ENCODE measurements around the gene PDS5B. TPM values are rescaled to one million over a fixed set of nuclear protein-coding genes. Genes with fewer than 3 reads are reported as not detected.

Gene PDS5B
- total and polyA plus RNA-seq, 4 donors: 3.6 to 24.3 (median 12.9) TPM

DNA sequence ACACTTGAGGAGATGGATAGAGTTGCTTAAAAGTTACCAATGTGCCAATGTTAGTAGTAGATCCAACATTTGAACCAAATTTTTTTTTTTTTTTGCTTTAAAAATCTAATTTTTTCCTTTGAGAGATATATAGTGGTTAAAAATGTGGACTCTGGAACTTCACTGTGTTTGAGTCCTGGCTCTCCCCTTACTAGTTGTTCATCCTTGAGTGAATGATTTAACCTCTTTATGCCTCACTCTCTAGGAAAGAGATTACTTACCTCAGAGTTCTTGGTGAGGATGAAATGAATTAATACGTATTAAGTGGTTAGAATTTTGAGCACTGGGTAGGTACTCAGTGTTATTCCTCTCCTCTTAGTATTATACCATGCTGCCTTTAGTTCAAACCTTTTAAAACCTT is 24.3 kb downstream of the PDS5B start:
- no peaks in the 10 kb centered on the region for H3K27me3 ChIP-seq (ENCODE audit: control insufficient read depth in 4 of 4, insufficient read depth in 4 of 4, low read length in 3 of 4)
- no peak for DNase-seq (ENCODE audit: low spot score)
- H3K4me1 ChIP-seq (ENCODE audit: control insufficient read depth in 4 of 4, insufficient read depth in 4 of 4, low read length in 3 of 4): peaks cover 0 to 11% (median 3%) of the 10 kb centered on the region in 4 donors
- WGBS: 84% methylated on average over 1 of the region's 1 CpG
- no peak overlapping the region for H3K4me3 ChIP-seq (ENCODE audit: low read depth in 1 of 3, low read length in 3 of 3)
- H3K27ac ChIP-seq (ENCODE audit: low read depth in 1 of 2, low read length in 2 of 2): no peak overlapping the region
- no peaks in the 10 kb centered on the region for H3K36me3 ChIP-seq (ENCODE audit: control insufficient read depth in 4 of 4, insufficient read depth in 3 of 4, low read depth in 1 of 4, low read length in 3 of 4)
- TF ChIP-seq GABPA (IDR thresholded peaks at IDR 0.05 in 1 of 2, conservative IDR thresholded peaks at IDR 0.05 in 1 of 2) (no peak), YY1 (IDR thresholded peaks at IDR 0.05) (no peak), FOXA1 (IDR thresholded peaks at IDR 0.05) (no peak), SP1 (IDR thresholded peaks at IDR 0.05) (no peak), HNF4A (conservative IDR thresholded peaks at IDR 0.05) (no peak), TAF1 (conservative IDR thresholded peaks at IDR 0.05) (no peak), RAD21 (IDR thresholded peaks at IDR 0.05) (no peak), JUND (IDR thresholded peaks at IDR 0.05) (no peak), RXRA (IDR thresholded peaks at IDR 0.05) (no peak), EGR1 (IDR thresholded peaks at IDR 0.05; ENCODE audit: low read depth in 2 of 2) (no peak), HNF4G (IDR thresholded peaks at IDR 0.05) (no peak), FOXA2 (IDR thresholded peaks at IDR 0.05) (no peak), NR2F2 (IDR thresholded peaks at IDR 0.05) (no peak)
- TF ChIP-seq, protein P1, sequence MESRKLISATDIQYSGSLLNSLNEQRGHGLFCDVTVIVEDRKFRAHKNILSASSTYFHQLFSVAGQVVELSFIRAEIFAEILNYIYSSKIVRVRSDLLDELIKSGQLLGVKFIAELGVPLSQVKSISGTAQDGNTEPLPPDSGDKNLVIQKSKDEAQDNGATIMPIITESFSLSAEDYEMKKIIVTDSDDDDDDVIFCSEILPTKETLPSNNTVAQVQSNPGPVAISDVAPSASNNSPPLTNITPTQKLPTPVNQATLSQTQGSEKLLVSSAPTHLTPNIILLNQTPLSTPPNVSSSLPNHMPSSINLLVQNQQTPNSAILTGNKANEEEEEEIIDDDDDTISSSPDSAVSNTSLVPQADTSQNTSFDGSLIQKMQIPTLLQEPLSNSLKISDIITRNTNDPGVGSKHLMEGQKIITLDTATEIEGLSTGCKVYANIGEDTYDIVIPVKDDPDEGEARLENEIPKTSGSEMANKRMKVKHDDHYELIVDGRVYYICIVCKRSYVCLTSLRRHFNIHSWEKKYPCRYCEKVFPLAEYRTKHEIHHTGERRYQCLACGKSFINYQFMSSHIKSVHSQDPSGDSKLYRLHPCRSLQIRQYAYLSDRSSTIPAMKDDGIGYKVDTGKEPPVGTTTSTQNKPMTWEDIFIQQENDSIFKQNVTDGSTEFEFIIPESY (IDR thresholded peaks at IDR 0.05): no peak
- TF ChIP-seq, protein P2, sequence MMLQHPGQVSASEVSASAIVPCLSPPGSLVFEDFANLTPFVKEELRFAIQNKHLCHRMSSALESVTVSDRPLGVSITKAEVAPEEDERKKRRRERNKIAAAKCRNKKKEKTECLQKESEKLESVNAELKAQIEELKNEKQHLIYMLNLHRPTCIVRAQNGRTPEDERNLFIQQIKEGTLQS (IDR thresholded peaks at IDR 0.05): no peak
- TF ChIP-seq, protein P3, sequence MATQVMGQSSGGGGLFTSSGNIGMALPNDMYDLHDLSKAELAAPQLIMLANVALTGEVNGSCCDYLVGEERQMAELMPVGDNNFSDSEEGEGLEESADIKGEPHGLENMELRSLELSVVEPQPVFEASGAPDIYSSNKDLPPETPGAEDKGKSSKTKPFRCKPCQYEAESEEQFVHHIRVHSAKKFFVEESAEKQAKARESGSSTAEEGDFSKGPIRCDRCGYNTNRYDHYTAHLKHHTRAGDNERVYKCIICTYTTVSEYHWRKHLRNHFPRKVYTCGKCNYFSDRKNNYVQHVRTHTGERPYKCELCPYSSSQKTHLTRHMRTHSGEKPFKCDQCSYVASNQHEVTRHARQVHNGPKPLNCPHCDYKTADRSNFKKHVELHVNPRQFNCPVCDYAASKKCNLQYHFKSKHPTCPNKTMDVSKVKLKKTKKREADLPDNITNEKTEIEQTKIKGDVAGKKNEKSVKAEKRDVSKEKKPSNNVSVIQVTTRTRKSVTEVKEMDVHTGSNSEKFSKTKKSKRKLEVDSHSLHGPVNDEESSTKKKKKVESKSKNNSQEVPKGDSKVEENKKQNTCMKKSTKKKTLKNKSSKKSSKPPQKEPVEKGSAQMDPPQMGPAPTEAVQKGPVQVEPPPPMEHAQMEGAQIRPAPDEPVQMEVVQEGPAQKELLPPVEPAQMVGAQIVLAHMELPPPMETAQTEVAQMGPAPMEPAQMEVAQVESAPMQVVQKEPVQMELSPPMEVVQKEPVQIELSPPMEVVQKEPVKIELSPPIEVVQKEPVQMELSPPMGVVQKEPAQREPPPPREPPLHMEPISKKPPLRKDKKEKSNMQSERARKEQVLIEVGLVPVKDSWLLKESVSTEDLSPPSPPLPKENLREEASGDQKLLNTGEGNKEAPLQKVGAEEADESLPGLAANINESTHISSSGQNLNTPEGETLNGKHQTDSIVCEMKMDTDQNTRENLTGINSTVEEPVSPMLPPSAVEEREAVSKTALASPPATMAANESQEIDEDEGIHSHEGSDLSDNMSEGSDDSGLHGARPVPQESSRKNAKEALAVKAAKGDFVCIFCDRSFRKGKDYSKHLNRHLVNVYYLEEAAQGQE (IDR thresholded peaks at IDR 0.05): no peak
- no peak overlapping the region for H3K9ac ChIP-seq (ENCODE audit: low read depth in 1 of 2, low read length in 2 of 2)
- H3K9me3 ChIP-seq (ENCODE audit: control insufficient read depth in 4 of 4, low read length in 3 of 4): no peaks in the 10 kb centered on the region

DNA sequence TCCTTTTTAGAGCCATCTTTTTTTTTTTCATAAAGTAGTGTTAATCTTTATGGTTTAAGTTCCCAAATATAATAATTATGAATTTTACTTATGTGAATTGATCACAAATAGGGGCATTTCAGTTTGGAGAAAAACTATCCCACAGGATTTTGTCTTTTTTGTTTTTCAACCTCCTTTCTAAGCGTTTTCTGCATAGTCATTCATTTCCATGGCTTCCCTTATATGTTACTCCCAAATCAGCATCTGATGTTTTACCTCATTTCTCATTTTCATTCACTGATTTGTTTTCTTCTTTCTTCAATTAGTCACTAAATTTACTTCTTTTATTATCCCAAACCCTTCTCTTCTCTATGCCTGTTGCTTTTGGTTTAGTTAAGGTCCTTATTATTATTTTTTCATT is 24.7 kb downstream of the PDS5B start:
- Histone ChIP-seq H3K4me1 (ENCODE audit: control insufficient read depth in 4 of 4, insufficient read depth in 4 of 4, low read length in 3 of 4) (peaks cover 0 to 11% (median 3%) of the 10 kb centered on the region in 4 donors), H3K36me3 (ENCODE audit: control insufficient read depth in 4 of 4, insufficient read depth in 3 of 4, low read depth in 1 of 4, low read length in 3 of 4) (no peaks in the 10 kb centered on the region), H3K27ac (ENCODE audit: low read depth in 1 of 2, low read length in 2 of 2) (no peak overlapping the region), H3K27me3 (ENCODE audit: control insufficient read depth in 4 of 4, insufficient read depth in 4 of 4, low read length in 3 of 4) (no peaks in the 10 kb centered on the region), H3K9me3 (ENCODE audit: control insufficient read depth in 4 of 4, low read length in 3 of 4) (no peaks in the 10 kb centered on the region), H3K4me3 (ENCODE audit: low read depth in 1 of 3, low read length in 3 of 3) (no peak overlapping the region), H3K9ac (ENCODE audit: low read depth in 1 of 2, low read length in 2 of 2) (no peak overlapping the region)
- DNase-seq (ENCODE audit: low spot score): no peak
- 90% methylated on average over 1 of the region's 1 CpG for WGBS
- TF ChIP-seq HNF4G (IDR thresholded peaks at IDR 0.05) (no peak), TAF1 (conservative IDR thresholded peaks at IDR 0.05) (no peak), FOXA2 (IDR thresholded peaks at IDR 0.05) (no peak), RAD21 (IDR thresholded peaks at IDR 0.05) (no peak), SP1 (IDR thresholded peaks at IDR 0.05) (no peak), JUND (IDR thresholded peaks at IDR 0.05) (no peak), GABPA (IDR thresholded peaks at IDR 0.05 in 1 of 2, conservative IDR thresholded peaks at IDR 0.05 in 1 of 2) (no peak), FOXA1 (IDR thresholded peaks at IDR 0.05) (no peak), HNF4A (conservative IDR thresholded peaks at IDR 0.05) (no peak), NR2F2 (IDR thresholded peaks at IDR 0.05) (no peak)
- TF ChIP-seq, protein P4, sequence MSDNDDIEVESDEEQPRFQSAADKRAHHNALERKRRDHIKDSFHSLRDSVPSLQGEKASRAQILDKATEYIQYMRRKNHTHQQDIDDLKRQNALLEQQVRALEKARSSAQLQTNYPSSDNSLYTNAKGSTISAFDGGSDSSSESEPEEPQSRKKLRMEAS (IDR thresholded peaks at IDR 0.05): no peak
- TF ChIP-seq, protein P5, sequence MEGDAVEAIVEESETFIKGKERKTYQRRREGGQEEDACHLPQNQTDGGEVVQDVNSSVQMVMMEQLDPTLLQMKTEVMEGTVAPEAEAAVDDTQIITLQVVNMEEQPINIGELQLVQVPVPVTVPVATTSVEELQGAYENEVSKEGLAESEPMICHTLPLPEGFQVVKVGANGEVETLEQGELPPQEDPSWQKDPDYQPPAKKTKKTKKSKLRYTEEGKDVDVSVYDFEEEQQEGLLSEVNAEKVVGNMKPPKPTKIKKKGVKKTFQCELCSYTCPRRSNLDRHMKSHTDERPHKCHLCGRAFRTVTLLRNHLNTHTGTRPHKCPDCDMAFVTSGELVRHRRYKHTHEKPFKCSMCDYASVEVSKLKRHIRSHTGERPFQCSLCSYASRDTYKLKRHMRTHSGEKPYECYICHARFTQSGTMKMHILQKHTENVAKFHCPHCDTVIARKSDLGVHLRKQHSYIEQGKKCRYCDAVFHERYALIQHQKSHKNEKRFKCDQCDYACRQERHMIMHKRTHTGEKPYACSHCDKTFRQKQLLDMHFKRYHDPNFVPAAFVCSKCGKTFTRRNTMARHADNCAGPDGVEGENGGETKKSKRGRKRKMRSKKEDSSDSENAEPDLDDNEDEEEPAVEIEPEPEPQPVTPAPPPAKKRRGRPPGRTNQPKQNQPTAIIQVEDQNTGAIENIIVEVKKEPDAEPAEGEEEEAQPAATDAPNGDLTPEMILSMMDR (IDR thresholded peaks at IDR 0.05; ENCODE audit: low read depth, low read length, missing input control): no peak
- TF ChIP-seq, protein P3 (IDR thresholded peaks at IDR 0.05): no peak
- TF ChIP-seq, protein P1 (IDR thresholded peaks at IDR 0.05): no peak

Data from liver (tissue), 9 donors.